ENCODE data around the gene MKNK2.

MKNK2 gene

DNA sequence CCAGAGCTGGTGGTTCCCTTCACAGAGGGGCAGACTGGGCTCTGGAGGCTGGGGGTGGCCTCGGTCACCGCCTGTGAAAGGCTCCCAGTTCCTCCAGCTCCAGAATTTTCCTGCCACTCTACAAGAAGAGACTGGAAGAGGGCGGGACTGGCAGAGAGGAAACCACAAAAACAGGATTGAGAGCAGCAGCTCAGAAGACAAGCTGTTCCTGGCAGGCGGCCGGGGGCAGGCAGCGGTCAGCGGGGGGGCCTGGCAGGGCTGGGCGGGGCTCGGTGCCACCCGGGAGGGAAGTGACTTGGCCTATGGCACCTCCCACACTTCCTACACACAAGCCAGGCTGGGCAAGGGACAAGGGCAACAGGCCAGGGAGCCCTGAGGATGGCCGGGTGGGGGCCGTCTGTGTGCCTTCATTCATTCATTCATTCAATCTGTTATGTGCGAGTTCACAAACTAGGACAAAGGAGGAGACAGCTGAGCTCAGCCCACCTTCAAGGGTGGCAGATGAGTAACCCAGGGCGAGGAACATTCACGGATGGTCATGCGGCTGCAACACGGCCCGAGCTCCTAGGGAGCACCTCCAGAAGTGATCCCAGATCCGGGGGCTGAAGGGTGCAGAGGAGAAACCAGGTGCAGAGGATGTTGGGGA, 18.6 kb downstream of the MKNK2 start:
- no peak for DNase-seq (ENCODE audit: low read depth)

DNA sequence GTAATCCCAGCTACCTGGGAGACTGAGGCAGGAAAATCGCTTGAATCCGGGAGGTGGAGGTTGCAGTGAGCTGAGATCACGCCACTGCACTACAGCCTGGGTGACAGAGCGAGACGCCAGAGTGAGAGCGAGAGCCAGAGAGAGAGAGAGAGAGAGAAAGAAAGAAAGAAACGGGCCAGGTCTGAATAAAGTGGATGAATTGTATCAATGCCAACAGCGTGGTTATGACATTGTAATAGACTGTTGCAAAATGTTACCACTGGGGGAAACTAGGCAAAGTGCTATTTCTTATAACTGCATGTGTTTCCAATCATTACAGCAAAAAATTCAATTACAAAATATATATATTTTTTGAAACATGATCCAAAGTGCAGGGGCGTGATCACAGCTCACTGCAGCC, 23.7 kb downstream of the MKNK2 start:
- DNase-seq (ENCODE audit: low read depth) = no peak

DNA sequence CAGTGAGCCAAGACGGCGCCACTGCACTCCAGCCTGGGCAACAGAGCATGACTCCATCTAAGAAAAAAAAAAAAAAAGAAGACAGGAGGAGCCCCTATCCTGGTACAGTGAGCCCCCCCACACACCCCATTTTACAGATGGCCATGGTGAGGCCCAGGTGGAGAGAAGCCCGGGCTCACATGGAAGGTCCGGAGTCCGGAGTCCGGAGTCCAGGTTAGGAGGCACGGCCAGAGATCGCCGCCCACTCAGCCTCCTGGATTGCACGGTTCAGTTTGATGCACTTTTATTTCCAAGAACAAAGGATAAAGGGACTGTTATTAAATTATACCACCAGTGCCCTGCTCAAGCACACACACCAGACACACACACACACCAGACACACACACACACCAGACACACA, 24.3 kb downstream of the MKNK2 start:
- DNase-seq (ENCODE audit: low read depth) = no peak

DNA sequence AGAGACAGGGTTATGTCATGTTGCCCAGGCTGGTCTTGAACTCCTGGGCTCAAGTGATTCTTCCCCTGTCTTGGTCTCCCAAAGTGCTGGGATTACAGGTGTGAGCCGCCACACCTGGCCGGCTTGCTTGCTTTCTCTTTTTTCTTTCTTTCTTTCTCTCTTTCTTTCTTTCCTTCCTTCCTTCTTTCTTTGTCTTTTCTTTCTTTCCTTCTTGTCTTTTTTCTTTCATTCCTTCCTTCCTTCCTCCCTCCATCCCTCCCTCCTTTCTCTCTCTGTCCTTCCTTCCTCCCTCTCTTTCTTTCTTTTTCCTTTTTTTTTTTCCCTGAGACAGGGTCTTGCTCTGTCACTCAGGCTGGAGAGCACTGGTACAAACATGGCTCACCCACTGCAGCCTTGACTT, 28.8 kb downstream of the MKNK2 start:
- DNase-seq (ENCODE audit: low read depth) = no peak

DNA sequence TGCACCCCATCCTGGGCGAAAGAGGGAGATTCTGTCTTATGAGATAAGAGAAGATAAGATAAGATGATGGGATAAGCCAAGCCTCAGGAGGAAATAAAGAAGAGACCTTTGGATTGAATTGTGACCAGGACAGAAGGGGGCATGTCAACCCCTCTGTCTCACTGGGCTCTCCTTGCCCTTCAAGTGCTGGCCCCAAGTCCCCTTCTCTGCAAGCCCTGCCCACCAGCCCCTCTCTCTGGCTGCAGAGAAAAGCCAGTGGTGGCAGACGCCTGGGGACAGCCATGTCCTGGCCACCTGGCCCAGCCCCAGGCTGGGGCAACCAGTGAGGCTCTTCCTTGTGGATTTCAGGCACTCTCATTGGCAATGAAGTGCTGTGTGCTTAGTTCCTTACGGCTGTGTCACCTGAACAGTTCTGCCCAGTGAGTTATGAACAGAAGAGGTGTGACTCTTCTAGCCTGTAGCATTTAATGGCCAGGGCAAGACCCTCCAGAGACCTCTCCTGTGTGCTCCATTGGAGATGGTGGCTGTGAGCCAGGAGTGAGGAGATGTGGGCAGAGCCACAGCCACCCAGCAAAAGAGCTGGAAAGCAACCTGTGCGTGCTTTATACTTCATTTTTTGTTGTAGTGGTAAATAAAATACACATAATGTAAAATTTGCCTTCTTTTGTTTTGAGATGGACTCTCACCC, 29.4 kb downstream of the MKNK2 start:
- DNase-seq (ENCODE audit: low read depth) = no peak

DNA sequence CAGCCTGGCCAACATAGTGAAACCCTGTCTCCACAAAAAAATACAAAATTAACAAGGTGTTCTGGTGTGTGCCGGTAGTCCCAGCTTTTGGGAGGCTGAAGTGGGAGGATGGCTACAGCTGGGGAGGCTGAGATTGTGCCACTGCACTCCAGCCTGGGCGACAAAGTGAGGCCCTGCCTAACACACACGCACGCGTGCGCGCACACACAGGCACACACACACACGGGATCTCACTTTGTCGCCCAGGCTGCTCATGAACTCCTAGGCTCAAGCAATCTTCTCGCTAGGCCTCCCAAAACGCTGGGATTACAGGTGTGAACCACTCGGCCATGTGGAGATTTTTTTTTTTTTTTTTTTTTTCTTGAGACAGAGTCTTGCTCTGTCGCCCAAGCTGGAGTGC, 32.3 kb downstream of the MKNK2 start:
- no peak for DNase-seq (ENCODE audit: low read depth)

DNA sequence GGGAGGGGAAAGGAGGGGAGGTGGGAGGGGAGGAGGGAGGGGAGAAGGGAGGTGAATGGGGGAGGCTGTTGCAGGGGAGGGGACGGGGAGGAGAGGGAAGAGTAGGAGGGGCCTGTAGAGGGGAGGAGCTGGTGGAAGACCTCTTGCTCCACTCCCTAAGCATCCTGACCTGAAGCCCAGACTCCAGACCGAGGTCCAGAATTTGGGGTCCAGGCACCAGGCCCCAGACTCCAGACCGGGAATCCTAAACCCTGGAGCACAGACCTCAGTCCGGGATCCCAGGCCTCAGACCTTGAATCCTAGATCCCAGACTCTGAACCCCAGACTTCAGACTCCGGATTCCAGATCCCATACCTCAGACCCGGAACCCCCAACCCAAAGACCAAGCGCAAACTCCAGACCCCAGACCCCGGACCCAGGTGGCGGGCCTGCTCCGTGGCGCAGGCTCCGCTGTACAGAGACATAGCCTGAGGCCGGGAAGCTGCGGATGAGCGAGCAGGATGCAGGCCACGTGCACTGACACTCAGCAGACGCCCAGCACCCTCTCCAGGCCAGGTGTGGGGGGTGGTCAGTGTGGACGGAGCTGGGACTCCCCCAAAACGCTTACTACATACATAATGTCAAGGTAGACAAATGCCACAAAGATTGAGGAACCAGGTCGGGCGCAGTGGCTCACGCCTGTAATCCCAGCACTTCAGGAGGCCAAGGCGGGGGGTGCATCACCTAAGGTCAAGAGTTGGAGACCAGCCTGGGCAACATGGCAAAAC, 34.8 kb downstream of the MKNK2 start:
- peak; percentile 39 for DNase-seq (ENCODE audit: low read depth)

DNA sequence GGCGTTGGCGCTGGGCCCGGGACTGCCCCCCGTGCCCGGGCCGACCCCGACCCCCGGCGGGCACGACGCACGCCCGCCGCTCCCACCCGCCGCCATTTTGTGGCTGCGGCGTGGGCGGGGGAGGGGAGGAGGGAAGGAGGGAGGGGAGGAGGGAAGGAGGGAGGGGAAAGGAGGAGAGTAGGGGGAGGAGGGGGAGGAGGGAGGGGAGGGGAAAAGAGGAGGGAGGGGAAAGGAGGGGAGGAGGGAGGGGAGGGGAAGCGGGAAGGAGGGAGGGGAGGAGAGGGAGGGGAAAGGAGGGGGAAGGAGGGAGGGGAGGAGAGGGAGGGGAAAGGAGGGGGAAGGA, 35.5 kb downstream of the MKNK2 start, which contains the start of gene BTBD2:
Gene BTBD2, minus strand, starts transcription at position 107 of the 343 bp plus-strand sequence. Its CDS starts 11 bp downstream, at position 96.
- peak; percentile 43 for DNase-seq (ENCODE audit: low read depth)

DNA sequence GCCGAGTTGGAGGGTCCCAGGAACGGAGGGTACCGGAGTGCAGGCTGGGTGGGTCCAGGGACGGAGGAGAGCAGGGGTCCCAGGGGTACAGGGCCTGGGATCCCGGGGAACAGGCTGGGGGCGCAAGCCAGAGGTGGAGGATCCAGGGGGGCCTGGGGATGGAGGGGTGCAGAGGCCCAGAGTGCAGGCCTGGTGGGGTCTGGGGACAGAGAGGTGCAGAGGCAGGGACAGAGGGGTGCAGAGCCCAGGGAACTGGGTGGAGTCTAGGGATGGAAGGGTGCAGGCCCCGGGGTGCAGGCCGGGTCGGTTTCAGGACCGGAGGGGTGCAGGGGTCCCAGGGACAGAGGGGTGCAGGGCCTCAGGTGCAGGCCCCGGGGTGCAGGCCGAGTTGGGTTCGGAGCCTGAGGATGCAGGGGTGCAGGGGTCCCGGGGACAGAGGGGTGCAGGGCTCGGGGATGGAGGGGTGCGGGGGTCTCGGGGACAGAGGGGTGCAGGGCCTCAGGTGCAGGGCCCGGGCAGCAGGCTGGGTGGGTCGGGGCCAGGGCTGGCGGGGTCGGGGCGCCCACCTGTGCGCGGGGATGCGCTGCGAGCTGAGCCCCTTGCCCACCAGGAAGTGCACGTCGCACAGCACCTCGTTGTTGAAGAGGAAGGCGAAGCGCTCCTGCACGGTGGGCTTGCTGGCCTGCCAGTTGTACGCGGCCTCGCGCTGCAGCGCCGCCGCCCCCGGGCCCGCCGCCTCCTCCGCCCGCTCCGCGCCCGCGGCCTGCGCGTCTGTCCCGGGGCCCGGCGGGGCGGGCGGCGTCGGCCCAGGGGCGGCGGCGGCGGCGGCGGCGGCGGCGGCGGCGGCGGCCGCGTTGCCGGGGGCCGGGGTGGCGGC, 36.1 kb downstream of the MKNK2 start:
- no peak for DNase-seq (ENCODE audit: low read depth)

DNA sequence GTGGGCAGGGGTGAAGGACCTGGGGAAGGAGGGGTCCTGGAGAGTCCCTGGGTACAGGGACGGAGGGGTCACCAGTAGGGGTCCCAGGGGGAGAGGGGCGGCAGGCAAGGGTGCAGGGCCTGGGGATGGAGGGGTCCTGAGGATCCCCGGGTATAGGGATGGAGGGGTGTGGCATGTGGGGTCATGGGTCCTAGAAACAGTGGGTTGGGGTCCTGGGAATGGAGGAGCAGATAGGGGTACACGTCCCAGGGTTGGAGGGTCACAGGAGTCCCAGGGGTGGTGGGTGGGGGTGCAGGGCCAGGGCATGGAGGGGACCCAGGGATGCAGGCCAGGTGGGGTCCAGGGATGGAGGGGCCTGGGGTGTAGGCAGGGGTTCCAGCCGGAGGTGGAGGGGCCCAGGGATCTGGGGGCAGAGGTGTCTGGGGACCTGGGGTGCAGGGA, 36.9 kb downstream of the MKNK2 start:
- no peak for DNase-seq (ENCODE audit: low read depth)

DNA sequence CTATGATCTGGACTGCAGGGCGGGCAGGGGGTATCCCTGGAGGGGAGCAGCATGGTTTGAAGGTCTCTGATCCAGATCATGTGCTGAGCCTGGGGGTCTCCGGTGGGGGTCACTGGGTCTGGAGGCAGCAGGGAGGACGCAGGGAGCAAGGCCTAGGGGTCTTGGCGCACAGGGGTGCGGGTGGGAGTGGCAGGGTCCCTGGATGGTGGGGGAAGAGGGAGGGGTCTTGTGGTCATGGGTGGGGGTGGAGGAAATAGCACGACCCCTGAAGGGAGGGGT, 37.4 kb downstream of the MKNK2 start:
- DNase-seq (ENCODE audit: low read depth) = no peak

DNA sequence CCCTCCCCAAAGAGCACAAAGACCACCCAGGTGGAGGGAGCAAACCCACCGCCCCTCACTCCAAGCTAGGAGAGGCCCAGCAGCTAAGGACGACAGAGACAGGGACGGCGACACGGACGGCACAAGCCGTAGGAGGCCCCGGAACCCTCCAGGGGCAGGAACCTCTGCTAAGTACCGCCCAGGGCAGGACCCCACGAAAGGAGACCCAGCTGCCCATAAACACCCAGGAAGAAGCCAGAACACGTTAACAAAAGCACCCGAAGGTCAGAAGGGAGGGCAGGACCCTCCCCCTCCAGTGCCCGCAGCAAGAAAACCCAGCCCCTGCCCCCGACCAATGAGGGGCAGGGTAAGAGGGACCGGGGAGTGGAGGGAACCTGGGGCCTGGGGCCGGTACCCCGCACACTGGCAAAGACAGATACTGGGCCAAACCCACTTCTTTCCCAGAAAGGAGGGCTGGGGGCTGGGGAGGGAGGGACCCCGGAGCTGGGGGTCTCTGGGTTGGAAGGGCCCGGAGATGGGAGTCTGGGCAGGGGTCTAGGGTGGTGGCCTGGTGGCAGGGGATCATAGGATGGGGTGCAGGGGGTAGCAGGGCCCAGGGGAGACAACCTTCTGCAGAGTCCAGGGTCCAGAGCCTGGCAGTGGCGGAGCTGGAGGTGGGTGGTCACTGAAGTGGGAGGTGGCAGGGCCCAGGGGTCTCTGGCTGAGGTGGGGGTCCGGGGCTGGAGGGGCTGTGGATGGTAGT, 37.9 kb downstream of the MKNK2 start:
- no peak for DNase-seq (ENCODE audit: low read depth)

DNA sequence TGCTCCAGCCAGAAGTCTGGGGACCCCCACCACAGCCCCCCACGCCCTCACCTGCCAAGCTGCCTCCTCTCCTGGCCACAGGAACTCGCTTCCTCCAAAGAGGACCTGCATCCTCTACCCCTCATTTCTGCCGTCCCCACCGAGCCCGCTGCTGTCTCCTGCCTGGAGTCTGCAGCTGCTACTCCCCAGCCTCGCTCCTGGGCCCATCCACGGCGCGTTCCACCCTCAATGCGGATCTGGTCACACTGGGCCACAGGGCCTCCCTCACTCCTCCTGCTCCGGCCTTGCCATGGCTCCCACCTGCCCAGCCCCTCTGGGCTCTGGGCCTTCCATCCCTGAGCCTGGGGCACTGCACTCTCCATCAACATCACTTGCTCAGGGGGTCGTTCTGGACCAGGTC, 39.9 kb downstream of the MKNK2 start:
- DNase-seq (ENCODE audit: low read depth) = no peak

DNA sequence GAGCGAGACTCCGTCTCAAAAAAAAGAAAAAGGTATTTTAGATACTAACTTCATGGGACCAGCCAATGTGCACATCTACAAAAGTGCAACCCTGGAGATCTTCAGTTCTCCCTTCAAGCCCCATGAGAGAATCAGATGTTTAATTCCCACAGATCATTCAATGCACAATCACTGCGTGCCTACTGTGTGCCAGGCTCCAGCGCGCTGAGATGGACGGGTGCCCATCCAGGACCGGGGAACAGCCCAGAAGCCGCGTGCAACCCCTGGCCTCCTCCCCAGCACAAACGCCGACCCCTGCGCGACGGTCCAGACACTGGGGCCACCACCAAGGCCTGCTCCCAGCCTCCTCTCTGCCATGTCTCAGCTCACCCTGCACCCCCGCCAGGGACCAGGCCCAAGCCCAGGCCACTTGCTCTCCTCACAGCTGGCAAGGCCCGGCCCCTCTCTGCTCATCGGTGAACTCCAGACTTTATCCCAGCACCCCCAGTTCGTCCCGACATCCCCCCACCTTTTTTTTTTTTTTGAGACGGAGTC, 40.8 kb downstream of the MKNK2 start:
- DNase-seq (ENCODE audit: low read depth) = no peak

DNA sequence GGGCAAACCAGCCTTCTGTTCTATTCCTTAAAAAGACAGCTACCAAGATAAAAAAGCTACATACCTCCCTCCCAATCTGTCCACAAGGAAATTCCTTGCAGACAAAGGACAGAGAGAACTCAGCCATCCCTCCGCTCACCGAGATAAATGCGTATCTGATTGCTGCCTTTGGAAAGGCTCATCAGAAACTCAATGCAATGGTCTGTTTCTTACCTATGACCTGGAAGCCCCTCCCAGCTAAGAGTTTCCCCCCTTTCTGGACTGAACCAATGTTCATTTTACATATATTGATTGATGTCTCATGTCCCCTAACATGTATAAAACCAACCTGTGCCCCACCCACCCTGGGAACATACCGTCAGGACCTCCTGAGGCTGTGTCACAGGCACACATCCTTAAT, 47.2 kb downstream of the MKNK2 start:
- no peak for DNase-seq (ENCODE audit: low read depth)

DNA sequence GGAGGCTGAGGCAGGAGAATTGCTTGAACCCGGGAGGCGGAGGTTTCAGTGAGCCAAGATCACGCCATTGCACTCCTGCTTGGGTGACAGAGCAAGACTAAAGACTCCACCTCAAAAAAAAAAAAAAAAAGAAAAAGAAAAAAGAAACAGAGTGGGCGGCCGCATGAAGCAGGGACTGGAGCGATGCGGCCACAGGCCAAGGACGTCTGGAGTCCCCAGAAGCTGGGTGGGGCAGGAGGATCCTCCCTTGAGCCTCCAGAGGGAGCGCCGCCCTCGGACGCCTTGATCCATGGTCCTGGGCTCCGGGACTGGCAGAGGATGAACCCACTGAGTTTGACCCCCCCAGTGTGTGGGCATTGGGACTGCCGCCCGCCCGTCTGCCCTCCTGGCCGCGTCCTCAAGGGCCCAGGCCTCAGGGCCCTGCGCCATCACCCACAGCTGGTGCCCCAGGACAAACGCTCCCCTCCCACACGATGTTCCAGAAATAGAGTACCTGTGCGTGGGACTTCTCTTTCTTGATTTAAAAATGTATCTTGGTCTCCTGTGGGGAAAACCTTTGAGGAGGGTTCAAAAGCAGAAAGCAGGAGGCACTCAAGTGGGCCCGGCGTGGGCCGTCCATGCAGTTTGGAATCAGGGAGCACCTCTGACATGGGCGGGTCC, 51.1 kb downstream of the MKNK2 start:
- DNase-seq (ENCODE audit: low read depth) = no peak

DNA sequence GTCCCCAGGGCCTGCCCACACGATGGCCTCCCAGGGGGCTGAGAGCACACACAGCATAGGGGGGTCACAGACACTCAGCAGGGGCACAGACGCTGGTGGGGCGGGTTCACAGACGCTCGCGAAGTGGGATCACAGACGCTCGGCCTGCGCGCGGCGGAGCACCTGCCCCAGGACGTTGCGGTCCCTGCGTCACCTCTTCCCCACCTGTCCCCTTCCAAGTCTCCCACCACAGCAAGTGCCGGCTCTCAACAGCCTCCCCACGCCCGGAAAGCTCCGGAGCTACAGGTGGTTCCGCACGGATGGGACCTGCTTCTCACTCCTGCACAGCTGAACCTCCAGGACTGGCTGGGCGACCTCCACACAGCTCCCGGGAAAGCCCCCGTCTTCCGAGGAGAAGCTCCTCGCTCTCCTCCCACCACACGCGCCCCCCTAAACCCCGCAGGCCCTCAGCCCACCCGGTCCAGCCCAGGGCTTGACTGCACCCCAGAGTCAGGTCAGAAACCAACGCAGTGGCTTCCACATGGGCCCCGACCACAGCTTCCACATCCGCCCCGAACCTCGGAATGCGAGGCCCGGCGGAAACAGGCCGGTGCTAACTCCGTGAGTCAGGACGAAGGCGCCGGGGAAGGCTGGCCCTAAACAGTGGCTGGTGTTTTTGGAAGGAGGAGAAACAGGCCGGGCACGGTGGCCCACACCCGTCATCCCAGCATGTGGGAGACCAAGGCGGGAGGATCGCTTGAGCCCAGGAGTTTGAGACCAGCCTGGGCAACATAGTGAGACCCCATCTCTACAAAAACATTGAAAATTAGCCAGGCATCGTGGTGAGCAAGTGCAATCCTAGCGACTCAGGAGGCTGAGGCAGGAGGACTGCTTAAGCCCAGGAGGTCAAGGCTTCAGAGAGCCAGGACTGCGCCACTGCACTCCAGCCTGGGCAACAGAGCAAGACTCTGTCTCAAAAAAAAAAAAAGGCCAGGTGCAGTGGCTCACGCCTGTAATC, 52.0 kb downstream of the MKNK2 start:
- no peak for DNase-seq (ENCODE audit: low read depth)

DNA sequence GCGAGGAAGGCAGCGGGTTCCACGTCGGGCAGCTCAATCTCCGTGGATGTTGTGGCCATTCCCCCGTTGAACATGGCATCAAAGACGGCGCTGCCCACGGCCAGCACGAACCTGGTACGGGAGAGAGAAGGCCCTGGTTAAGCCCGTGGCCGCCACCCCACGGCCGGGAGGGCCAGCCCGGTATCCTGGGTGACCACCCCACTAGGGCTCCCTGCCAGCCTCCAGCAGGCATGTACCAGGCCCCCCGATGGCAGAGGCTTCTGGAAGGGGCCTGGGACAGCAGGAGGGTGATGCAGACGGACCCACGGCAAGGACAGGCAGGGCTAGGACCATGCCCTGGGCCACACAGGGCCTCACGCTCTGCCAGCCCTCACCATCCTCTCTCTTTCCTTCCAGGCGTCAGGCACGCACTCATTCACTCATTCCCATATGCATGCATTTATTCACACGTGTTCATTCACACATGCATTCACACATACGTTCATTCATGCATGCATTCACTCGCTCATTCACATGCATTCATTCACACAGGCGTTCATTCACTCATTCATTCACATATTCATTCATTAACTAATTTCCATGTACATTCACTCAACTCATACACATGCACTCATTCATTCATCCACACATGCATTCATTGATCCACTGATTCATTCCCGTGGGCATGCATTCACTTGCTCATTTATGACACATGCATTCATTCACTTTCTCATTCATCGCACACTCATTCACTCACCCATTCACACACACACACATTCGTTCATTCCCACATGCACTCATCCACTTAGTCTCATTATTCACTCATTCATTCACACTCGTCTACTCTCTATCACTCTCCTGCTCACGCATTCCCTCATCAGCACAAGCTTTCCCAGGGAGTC, 53.5 kb downstream of the MKNK2 start:
- DNase-seq (ENCODE audit: low read depth) = no peak
